GM21447 (cell line): ENCODE data around the gene ACOX1.

Experiments
- ATAC-seq: cut with Tn5 transposase; IDR thresholded peaks from one replicate; pipeline ENCODE4 v1.9.1; 2021; ENCODE audit not compliant: unreplicated experiment

The ACOX1 gene

DNA sequence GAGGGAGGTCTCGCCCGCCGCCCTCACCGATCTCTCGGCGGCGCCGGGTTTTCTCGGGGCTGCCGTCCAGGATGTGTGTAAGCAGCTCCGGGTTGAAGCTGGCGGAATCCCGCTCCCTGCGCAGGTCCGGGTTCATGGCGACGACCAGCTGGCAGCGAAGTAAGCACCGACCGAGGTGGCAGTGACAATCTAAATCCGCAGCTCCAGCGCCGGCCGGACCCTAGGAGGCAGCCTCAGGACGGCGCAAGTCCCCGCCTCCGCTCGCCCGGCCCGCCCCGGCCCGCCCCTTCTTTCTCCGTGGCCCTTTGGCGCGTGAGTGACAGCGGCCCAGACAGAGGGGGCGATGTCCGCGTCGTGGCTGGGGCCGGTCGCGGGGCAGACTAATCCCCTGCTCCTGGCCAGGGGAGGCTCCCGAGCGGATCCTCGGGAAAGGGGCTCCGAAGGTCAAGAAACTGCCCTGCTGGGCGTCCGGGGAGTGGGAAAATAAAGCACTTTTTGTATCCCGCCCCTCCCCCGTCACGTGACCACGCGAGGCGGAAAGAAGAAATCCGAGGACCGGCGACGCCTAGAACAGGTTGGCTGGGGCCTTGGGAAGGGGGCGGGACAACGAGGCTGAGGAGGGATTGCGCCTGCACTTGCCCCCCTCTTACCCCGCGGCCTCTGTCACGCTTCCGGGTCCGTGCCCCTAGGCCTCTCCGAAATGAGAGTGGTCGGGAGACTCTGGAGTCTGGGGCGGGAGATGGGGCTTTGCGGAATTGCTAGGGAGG lies at the start of gene ACOX1, which contains the start of gene TEN1:
ACOX1 (minus strand) TSS at position 229 of the 767 bp plus-strand sequence; CDS start at position 136, 93 bp downstream.
TEN1 (plus strand) TSS at position 303 of the 767 bp plus-strand sequence. CDS start 6,953 bp downstream, outside the sequence.
- peak; percentile 93 for ATAC-seq

DNA sequence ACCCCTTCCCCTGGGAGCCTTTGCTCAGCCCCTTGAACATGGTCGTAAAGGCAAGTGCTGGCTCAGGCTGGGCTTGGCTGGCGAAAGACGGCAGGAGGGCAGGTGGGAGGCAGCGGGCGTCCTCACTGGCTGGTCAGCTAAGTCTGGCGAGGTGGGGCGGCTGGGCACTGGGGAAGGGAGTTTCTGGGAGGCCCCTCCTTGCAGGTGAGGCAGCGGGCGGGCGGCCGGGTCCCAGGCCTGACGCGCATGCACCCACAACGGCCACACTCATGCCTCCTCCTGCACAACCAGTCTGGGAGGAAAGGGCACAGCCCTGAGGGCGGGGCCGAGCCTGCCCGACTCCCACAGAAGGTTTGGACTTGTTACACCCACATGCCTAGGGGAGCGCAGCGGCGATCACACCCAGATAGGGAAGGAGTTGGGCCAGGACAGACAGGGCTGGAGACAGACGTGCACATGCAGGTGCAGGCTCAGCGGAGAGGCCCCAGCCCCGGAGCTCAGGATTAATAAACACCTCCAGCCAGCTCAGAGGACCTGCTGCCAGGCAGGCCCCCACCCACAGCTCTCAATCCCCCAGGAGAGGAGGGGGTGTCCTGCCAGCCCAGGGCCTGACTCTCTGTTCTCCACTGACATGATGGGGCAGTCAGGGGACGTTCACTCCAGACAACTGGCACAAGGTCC lies 48.3 kb upstream of the ACOX1 start, which contains the start of gene EVPL:
EVPL (minus strand) TSS at position 148 of the 681 bp plus-strand sequence; CDS start at position 40, 108 bp downstream.
- no peak for ATAC-seq

DNA sequence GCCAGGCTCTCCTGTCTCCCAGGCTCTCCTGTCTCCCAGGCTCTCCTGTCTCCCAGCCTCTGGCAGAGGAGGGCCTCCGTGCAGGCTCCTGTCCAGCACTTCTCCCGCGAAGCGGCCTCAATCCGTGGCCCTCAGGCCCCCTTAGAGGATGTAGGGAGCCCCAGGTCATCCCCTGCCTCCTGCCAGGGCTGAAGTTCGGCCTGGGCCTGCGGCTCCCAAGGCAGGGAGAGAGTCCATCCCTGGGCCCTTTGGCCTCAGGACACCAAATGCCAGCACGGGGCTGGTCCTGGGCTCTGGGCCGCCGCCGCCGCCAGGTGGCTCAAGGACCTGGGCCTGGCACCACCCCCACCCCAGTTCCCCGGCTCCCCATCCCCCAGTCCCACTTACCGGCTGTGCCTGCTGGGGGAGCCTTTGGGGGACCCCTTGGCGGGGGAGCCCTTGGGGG lies 47.8 kb upstream of the ACOX1 start:
- no peak for ATAC-seq

DNA sequence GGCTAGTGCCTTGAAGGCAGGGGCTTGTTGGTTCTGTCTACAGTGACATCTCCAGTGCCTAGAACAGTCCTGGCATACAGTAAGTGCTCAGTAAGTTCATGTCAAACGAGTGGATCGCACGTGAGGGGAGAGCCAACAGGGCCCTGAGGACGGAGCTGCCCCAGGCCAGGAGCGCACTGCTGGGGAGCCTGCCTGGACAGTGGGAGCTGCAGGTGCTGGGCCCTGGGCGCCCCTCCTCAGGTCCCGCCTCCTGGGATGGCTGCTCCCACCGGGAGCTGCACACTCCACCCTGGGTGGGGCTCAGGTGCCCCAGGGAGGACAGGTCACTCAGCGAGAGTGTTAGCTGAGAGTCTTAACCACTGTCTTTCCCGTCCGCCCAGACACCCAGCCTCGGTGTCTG lies 46.3 kb upstream of the ACOX1 start:
- ATAC-seq: no peak

DNA sequence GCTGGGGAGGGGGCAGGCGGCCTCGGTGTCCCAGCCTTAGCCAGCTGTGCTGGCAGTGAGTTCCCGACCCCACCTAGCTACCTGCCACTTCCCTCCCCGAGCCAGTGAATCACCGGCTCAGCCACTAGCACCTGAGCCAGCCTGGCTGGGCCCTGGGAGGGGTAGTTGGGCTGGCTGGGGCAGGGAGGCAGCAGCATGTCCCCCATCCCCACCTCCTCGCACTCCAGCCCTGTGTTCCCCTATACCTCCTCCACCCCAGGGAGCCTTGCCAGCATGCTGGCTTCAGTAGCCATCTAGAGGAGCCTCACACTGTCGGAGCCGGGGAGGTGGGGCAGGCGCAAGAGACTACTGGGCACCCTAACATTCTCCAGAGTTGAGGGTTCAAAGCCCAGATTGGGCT lies 45.4 kb upstream of the ACOX1 start:
- ATAC-seq: no peak

DNA sequence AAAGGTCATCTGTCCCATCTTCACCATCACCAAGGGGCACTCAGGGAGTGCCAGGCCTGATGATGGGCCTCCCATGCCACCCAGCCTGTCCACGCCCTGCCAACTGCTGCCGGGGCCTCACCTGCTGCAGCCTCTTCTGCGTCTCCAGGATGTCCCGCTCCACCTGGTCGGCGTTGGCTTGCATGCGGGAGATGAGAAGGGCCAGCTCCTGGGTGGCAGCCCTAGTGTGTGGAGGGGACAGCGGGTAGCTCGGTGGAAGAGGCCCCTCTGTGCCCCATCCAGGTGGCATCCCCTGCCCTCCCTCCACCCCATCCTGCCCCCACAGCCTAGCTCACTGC lies 44.9 kb upstream of the ACOX1 start:
- no peak for ATAC-seq

DNA sequence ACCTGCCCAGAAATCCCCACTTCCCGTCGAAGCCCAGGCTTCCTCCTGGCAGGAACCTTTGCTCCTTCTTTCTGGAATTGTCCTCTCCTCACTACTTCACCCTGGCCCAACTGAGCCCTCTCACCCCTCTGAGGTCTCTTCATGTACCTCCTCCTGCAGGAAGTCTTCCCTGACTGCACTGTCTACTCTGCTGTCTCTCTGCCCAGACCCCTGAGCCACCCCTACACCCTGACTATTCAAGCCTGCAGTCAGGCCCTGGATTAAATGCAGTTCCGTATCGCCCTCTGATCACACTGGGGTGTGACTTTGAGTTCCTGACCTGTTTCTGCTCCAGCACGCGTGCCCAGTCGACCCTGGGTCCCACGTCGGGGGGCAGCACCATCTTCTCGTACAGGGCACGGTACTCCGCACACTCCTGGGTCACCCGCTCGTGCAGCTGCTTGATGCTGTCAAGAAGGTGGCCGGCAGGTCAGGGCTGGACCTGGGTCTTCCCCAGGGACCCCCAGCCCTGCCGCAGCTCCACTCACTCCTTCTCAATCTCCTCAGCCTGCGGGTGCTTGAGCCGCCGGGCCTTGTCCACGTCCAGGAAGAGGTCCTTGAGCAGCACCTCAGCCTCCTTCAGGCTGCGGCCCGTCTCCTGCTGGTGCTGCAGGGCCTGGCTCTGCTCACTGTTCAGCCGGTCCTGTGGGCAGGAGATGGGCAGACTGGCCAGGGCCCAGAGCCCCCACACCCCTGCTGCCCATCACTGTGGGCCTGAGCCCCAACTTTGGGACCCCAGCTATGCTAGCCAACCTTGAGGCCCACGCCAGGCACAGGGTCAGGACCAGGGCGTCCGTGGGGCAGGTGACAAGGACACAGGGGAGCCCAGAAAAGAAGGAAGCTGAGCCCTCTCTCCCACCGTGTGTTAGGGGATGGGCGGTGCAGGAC lies 44.3 kb upstream of the ACOX1 start:
- no peak for ATAC-seq

DNA sequence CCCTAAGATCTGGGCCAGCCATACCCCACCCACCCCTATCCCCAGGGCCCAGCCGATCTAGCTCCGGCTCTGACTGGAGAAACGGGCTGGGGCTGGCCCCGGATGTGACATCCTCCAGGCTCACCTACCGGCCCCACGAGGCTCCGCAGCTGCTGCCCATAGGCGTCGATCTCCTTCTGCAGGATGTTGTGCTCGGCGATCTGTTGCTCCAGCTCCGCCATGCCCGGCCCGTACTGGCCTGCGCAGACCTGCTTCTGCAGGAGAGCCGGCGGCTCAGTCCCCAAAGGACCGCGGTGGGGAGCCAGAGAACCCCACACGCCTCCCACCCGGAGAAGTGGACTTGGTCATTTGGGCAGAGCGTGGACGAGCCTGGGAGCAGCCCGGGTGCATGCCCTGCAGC lies 43.3 kb upstream of the ACOX1 start:
- no peak for ATAC-seq

DNA sequence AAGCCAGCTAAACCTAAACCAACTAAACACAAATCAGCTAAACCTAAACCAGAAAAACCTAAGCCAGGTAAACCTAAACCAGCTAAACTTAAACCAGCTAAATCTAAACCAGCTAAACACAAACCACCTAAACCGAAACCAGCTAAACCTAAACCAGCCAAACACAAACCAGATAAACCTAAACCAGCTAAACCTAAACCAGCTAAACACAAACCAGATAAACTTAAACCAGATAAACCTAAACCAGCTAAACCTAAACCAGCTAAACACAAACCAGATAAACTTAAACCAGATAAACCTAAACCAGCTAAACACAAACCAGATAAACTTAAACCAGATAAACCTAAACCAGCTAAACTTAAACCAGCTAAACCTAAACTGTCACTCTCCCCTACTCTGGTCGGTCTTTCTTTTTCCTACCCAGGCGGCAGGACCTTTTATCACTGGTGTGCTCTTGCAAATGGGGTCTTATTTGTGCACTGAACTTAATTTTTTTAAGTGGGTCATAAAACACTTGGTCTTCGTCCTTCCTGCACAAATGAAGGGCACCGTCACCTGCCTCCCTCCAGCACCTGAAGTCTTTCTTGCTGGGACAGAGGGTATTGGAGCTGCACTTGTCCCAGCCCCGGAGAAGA lies 41.0 kb upstream of the ACOX1 start:
- no peak for ATAC-seq

DNA sequence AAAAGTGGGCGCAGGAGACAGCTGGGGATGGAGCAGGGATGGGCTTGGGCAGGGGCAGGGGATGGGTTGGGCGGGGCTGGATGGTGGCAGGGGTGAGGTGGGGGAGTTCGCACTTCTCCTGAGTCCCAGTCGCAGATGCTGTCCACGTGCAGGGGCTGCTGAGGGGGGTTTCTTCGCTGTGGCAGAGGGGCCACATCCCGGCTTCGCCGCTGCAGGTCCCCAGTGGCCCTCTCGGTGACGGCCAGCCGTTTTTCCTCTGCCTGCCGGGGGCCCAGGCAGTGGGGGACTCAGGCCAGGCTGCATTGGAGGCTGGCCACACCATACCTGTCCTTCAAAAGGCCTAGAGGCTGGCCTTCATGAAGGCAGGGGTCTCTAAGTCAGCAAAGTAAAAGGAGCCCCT lies 39.8 kb upstream of the ACOX1 start:
- ATAC-seq: no peak

DNA sequence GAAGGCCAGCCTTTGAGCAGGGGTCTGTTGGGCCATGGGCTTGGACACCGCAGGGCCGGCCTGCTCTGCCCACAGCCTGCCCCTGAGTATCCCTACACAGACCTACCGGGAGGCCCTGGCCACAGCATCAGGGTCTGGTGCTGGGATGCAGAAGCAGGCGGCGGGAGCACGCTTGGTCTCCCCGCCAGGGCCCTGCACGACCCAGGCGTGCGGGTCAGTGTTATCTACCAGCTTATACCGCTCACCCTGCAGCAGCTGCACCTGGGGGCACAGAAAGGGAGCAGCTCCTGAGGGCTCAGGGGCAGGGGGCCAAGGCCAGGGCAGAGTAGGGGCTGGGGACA lies 39.3 kb upstream of the ACOX1 start:
- ATAC-seq: no peak

DNA sequence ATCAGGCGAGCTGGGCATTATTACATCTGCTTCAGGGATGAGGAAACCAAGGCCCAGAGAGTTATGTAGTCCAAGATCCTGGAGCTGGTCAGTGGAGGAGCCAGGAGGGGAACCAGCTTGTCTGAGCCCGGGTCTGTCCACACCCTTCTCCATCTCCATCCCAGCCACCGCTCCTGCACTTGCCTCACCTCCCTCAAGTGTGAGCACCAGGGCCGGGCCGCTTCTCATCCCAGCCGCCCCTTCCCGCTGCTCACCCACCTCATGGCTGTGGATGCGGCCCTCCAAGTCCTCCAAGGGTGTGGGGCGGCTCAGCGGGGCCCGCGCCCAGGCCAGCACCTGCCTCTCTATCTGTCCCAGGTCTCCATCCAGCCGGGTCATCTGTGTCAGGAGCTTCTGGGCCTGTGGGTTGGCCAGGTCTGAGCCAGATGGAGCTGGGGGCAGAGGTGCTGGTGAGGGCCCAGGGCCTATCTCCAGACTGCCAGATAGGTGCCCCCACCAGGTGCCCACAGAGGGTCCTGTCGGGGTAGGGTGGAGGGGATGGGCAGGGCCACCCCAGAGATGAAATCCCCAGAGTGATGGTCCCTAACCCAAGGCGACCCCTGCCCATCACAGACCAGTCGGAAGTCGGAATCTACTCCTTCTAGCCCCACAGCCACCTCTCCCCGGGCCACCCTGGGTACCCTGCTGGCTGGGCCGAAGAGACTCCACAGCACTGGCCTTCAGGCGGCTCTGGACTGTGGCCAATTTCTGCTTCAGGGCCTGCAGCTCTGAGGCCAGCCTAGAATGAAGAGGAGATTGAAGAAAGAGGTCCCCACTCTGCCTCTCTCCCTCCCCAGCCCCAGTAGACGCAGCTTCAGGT lies 38.7 kb upstream of the ACOX1 start:
- ATAC-seq: no peak

DNA sequence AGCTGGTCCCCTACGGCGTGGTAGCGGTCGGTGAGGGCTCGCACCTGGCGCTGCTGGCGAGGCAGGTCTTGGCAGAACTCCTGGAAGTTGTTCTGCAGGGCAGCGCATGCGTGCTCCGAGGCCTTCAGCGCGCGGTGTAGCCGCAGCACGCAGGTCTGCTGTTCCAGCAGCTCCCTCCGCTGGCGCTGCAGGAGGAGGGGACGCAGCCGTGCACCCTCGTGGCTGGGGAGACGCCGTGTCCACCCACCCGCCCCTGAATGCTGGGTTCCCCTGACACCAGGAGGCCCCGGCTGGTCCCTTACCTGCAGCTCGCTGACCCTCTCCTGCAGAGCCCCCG lies 35.9 kb upstream of the ACOX1 start:
- no peak for ATAC-seq

DNA sequence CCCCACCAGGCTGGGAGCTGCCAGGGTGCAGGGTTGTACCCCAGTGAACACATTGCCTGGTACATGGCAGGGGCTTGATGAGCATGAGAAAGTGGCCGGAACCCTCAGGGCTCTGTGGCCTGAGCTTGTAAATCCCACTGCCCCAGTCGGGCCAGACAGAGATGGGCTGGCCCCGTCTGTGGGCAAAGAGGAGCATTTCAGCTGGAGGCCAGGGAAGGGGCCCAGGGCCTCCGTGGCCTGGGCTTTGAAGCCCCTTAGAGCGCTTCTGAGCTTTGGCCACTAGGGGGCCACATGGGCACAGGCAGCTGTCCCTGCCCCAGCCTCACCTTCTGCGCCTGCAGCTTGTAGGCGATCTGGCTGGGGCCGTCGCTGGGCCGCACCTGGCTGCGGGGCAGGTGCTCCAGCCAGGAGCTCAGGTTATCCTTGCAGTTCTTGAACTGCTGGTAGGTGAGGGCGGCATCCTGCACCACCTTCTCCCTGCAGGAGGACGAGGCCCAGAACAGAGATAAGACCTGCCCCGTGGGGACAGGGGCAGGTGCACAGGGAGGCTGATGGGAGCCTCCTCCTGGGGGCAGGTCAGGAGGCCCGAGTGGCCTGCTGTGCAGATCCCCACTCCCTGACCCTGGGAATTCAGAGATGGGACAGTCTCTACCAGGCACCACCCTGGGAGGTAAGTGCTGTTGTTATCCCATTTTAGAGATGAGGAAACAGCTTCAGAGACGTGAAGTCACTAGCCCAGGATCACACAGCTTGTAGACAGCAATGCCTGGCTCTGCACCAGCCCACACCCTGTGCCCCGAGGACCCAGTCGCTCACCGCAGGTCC lies 35.3 kb upstream of the ACOX1 start:
- no peak for ATAC-seq

DNA sequence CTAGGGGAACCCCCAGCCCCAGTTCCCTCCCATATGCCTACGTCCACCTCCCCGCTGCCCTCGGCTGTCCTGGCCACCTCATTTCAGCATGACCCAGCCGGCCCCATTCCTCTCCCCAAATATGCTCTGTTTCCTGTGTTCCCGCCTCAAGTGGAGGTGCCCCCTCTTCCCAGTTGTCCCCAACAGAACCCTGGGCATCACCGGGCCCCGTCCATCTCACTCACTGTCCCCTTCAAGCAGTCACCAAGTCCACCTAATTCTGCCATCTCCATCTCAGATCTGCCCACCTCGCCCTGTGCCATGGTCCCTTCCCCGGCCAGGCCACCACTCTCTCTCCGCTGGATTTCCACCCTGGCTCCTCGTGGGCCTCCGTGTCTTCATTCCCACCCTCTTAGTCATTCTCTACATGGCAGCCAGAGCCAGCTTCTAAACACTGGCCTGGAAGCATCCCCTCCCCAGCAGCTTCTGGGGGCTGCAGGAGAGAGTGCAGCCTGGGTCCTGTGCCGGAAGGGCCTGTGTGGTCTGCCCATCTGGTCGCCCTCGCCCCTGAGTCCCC lies 34.5 kb upstream of the ACOX1 start:
- no peak for ATAC-seq

DNA sequence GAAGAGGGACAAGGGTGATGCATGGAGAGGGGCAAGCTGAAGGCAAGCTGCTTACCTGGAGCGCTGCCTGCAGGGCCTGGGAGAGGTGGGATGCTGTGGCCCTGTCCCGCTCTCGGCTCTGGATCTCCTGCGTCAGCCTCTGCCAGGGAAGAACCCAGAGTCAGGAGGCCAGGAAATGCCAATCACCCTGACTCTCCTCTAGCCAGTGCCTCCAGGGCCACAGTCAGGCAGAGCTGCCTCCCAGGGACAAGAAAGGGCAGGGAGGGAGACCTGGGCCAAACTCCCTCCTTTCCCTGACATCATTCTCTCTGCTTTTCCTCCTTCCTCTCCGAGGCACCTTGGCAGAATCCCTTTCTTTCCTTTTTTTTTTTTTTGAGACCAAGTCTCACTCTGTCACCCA lies 33.0 kb upstream of the ACOX1 start:
- ATAC-seq: no peak

DNA sequence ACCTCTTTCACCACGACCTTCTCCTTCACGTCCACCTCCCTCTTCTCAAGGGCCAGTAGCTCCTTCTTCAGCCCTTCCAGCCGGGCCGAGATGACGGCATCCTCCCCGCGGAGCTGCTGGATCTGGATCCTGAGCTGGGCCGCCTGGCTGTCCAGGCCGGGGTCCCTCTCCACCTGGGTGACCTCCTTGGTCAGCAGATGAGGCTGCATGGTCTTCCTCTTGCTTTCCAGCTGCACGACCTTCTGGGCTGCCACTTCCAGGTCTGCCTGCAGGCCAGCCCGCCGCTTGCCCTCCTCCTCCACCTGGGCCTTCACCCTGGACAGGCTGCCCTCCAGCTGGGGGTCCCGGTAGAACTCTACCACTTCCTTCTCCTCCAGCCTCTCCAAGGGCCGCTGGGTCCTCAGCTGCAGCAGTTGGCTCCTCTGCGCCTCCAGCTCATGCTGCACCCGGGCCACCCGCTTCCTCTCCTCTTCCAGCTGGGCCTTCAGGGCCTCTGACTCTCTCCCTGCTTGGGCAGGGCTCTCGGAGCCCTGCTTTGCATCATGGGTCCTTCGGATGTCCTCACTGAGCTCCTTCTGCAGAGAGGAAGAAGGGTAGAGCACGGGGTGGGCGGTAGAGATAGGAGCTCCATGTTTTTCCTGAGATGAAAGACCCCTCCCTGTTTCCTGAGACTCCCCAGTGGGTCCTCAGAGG lies 31.1 kb upstream of the ACOX1 start:
- ATAC-seq: no peak

DNA sequence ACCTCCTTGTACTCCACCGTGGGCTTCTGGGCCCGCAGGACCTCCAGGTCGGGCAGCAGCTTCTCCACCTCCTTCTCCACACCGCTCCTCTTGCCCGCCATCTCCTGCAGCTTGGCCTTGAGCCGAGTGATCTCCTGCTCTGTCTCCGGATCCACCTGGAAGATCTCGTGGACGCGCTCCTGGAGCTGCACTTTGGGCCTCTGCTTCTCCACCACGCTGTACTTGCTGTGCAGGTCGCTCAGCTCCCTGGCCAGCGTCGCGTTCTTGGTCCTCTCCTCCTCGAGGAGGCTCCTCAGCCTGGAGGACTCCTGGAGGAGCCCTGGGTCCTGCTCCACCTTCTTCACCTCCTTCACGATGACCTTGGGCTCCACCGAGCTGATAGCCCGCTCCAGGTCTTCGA lies 30.5 kb upstream of the ACOX1 start:
- ATAC-seq: no peak
